Measurements from ENCODE around the gene ATP2B3.

Gene ATP2B3

DNA sequence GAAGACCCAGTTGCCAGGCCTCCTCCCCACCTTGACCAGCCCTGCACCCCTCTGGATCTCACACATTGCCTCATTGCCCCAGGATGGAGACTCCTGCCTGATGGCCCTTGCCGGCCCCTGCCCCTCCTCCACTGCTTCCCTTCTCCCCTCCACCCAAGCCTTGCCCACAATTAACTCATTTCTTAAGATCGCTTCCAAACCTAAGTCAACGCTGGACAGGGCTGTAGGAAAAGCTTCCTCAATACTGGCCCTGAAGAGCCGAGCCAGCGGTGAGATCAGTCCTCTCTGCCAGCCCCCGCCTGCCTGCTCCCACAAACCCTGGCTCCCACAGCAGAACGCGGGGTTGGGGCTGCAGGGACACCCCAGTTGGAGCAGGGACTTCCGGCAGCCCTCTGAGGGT lies 39.5 kb upstream of the ATP2B3 start:
- H3K27ac ChIP-seq (ENCODE audit: low read length): no peak overlapping the region
- H3K79me2 ChIP-seq (ENCODE audit: low read length): no peaks in the 10 kb centered on the region
- no peaks in the 10 kb centered on the region for H3K9me3 ChIP-seq (replicated peaks; ENCODE audit: insufficient read depth, low read length)
- H2AFZ ChIP-seq (ENCODE audit: low read length): no peak overlapping the region
- TF ChIP-seq, protein P1, sequence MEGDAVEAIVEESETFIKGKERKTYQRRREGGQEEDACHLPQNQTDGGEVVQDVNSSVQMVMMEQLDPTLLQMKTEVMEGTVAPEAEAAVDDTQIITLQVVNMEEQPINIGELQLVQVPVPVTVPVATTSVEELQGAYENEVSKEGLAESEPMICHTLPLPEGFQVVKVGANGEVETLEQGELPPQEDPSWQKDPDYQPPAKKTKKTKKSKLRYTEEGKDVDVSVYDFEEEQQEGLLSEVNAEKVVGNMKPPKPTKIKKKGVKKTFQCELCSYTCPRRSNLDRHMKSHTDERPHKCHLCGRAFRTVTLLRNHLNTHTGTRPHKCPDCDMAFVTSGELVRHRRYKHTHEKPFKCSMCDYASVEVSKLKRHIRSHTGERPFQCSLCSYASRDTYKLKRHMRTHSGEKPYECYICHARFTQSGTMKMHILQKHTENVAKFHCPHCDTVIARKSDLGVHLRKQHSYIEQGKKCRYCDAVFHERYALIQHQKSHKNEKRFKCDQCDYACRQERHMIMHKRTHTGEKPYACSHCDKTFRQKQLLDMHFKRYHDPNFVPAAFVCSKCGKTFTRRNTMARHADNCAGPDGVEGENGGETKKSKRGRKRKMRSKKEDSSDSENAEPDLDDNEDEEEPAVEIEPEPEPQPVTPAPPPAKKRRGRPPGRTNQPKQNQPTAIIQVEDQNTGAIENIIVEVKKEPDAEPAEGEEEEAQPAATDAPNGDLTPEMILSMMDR (IDR thresholded peaks at IDR 0.05; ENCODE audit: low read length): no peak
- TF ChIP-seq EZH2phosphoT487 (IDR thresholded peaks at IDR 0.05; ENCODE audit: low read length) (no peak), EZH2 (optimal IDR thresholded peaks at IDR 0.05; ENCODE audit: low read depth, low read length) (no peak)
- H3K9ac ChIP-seq (ENCODE audit: low read length): no peak overlapping the region
- no peaks in the 10 kb centered on the region for H3F3A ChIP-seq (ENCODE audit: insufficient read depth, low read length)
- H3K36me3 ChIP-seq (replicated peaks; ENCODE audit: insufficient read depth, low read length): no peaks in the 10 kb centered on the region
- H3K4me3 ChIP-seq (ENCODE audit: low read length): no peak overlapping the region
- H3K4me1 ChIP-seq (ENCODE audit: low read length): no peaks in the 10 kb centered on the region
- no peak overlapping the region for H3K4me2 ChIP-seq (ENCODE audit: low read depth, low read length)
- H3K9me2 ChIP-seq (replicated peaks; ENCODE audit: insufficient read depth, low read length): no peaks in the 10 kb centered on the region
- peaks cover 30% of the 10 kb centered on the region for H3K27me3 ChIP-seq (replicated peaks; ENCODE audit: insufficient read depth, low read length)
- DNase-seq: no peak
- H4K20me1 ChIP-seq (ENCODE audit: insufficient read depth, low read length): no peaks in the 10 kb centered on the region

DNA sequence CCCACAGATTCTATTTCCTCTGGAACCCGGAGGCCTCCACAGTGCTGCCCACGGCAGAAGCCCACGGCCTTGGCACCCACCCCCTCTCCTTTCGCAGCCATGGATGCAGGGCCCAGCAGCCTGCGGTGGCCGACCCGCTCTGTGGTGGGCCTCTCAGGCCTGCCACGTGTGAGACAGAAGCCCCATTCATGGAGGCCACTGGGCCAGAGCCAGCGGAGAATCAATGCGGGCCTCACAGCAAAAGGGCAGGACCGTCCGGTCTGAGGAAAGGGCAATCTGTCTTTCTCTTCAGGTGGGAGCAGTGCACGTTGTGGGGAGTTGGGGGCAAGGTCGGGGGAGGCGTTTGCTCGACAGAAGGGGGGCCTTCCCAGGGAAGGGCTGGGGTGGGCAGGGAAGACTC lies 38.7 kb upstream of the ATP2B3 start:
- Histone ChIP-seq H2AFZ (ENCODE audit: low read length) (no peak overlapping the region), H3K4me1 (ENCODE audit: low read length) (no peaks in the 10 kb centered on the region), H3K9me2 (replicated peaks; ENCODE audit: insufficient read depth, low read length) (no peaks in the 10 kb centered on the region), H3K79me2 (ENCODE audit: low read length) (no peaks in the 10 kb centered on the region), H3K4me3 (ENCODE audit: low read length) (no peak overlapping the region), H4K20me1 (ENCODE audit: insufficient read depth, low read length) (no peaks in the 10 kb centered on the region), H3K4me2 (ENCODE audit: low read depth, low read length) (no peak overlapping the region), H3F3A (ENCODE audit: insufficient read depth, low read length) (no peaks in the 10 kb centered on the region), H3K9me3 (replicated peaks; ENCODE audit: insufficient read depth, low read length) (no peaks in the 10 kb centered on the region), H3K27me3 (replicated peaks; ENCODE audit: insufficient read depth, low read length) (peaks cover 35% of the 10 kb centered on the region), H3K36me3 (replicated peaks; ENCODE audit: insufficient read depth, low read length) (no peaks in the 10 kb centered on the region), H3K9ac (ENCODE audit: low read length) (no peak overlapping the region), H3K27ac (ENCODE audit: low read length) (no peak overlapping the region)
- no peak for DNase-seq
- no peak for TF ChIP-seq EZH2 (optimal IDR thresholded peaks at IDR 0.05; ENCODE audit: low read depth, low read length)
- TF ChIP-seq, protein P1 (IDR thresholded peaks at IDR 0.05; ENCODE audit: low read length): no peak

DNA sequence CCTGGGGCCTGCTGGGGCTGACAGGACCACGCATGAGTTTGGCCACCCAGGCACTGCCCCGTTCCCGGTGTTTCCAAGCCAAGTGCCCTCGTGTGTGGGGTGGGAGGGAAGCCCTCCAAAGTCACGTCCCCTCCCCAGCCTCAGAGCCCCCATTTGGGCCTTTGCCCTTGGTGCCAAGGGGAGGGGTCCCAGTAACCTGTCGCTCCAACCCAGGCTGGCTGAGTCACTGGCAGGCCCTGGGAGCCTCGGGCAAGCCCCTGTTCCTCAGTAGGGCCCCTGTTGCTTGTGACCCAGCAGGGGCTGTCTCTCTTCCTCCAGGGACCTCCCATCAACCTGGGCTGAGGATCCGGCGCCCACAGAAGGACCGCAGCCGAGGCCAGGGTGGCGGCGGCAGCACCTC lies 36.4 kb upstream of the ATP2B3 start:
- DNase-seq: no peak
- H3K9me3 ChIP-seq (replicated peaks; ENCODE audit: insufficient read depth, low read length): no peaks in the 10 kb centered on the region
- TF ChIP-seq, protein P1 (IDR thresholded peaks at IDR 0.05; ENCODE audit: low read length): no peak
- TF ChIP-seq EZH2phosphoT487 (IDR thresholded peaks at IDR 0.05; ENCODE audit: low read length): no peak
- TF ChIP-seq EZH2 (optimal IDR thresholded peaks at IDR 0.05; ENCODE audit: low read depth, low read length): no peak
- H3K36me3 ChIP-seq (replicated peaks; ENCODE audit: insufficient read depth, low read length): no peaks in the 10 kb centered on the region
- H3K4me1 ChIP-seq (ENCODE audit: low read length): no peaks in the 10 kb centered on the region
- H3K79me2 ChIP-seq (ENCODE audit: low read length): no peaks in the 10 kb centered on the region
- H3K27ac ChIP-seq (ENCODE audit: low read length): no peak overlapping the region
- H3F3A ChIP-seq (ENCODE audit: insufficient read depth, low read length): no peaks in the 10 kb centered on the region
- H4K20me1 ChIP-seq (ENCODE audit: insufficient read depth, low read length): no peaks in the 10 kb centered on the region
- no peak overlapping the region for H3K4me3 ChIP-seq (ENCODE audit: low read length)
- H3K27me3 ChIP-seq (replicated peaks; ENCODE audit: insufficient read depth, low read length): peaks cover 46% of the 10 kb centered on the region
- no peak overlapping the region for H3K9ac ChIP-seq (ENCODE audit: low read length)
- no peak overlapping the region for H3K4me2 ChIP-seq (ENCODE audit: low read depth, low read length)
- no peak overlapping the region for H2AFZ ChIP-seq (ENCODE audit: low read length)
- H3K9me2 ChIP-seq (replicated peaks; ENCODE audit: insufficient read depth, low read length): no peaks in the 10 kb centered on the region
